NOMO-1 treated with DMSO at 0.1 percent for 48 hours (cell line): ENCODE results near the gene CYP4F2.
"Not testable (repeated sequence)": the region's sequence is repeated elsewhere in the genome, so short reads cannot be mapped to it uniquely, and the experiment has no call there.

Experiments used
- DNase-seq: peaks from one replicate; lab custom pipeline; 2025; ENCODE audit not compliant: unreplicated experiment; lab: John Stamatoyannopoulos, UW

The CYP4F2 gene

DNA sequence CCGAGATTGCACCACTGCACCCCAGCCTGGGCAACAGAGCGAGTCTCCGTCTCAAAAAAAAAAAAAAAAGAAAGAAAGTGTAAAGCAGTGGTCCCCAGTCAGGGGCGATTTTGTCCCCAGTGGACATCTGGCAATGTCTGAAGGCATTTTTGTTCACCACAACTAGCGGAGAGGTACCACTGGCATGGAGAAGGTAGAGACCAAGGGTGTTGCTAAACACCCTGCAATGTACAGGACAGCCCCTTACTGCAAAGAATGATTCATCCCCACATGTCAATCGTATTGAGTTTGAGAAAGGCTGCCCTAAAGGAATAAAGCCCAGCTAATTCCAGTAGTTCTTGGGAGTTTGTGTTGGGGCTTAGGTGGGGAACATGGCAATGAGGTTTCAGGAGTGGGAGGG is 38.7 kb downstream of the CYP4F2 start:
- no peak for DNase-seq

DNA sequence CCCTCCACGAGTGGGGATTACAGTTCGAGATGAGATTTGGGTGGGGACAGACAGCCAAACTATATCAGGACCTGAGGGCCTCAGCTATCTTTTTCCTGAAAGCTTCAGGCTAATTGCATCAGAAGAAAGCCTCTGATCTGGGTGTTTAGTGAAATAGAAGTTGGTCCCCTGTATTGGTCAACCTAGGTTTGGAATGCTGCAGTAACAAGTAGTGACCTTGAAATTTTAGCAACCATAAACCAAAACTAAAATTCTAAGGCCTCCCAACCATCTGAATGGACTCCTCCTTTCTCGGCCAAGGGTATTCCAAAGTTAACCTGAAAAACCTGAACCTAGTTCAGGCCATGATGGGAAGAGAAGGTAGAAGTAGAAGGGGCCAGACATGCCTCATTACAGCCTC is 47.5 kb downstream of the CYP4F2 start:
- DNase-seq, result no peak

DNA sequence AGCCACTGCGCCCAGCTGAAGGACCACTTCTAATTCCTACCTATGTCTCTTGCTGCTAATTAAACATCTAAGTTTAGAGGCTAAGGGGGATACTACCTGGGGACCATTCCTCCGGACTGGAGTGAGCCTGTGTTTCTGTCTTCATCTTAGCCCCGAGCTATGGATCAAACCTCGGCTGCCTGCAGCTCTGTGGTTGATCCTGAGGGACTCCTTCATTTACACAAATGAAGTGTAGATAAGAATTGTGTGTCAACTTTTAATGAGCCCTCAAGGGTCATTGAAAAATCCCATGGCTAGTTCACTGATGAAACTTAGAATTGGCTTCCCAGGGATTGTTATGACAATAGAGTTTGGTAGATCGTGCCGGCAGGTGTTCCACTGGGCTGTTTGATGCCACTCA is 51.0 kb downstream of the CYP4F2 start:
- DNase-seq, result no peak

DNA sequence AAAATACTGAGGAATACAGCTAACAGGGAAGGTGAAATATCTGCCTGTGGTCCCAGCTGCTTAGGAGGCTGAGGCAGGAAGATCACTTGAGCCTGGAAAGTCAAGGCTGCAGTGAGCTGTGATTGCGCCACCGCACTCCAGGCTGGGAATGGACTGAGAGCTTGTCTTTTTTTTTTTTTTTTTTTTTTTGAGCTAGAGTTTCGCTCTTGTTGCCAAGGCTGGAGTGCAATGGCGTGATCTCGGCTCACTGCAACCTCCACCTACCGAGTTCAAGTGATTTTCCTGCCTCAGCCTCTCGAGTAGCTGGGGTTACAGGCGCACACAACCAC is 54.0 kb downstream of the CYP4F2 start:
- DNase-seq, result not testable (repeated sequence)

DNA sequence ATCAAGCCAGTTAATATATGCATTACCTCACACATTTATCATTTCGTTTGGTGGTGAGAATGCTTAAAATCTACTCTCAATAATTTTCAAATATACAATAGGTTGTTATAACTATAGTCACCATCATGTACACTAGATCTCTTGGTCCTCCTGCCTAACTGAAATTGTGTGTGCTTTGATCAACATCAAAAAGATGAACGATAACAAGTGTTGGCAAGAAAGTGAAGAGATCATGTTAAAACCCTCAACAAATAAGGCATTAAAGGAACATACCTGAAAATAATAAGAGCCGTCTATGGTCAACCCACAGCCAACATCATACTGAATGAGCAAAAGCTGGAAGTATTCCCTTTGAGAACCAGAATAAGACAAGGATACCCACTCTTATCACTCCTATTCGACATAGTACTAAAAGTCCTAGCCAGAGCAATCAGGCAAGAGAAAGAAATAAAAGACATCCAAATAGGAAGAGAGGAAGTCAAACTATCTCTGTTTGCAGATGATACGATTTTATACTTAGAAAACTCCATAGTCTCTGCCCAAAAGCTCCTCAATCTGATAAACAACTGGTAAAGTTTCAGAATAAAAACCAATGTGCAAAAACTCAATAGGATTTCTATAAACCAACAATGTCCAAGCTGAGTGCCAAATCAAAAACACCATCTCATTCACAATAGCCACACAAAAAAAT is 54.5 kb downstream of the CYP4F2 start:
- DNase-seq, result no peak

DNA sequence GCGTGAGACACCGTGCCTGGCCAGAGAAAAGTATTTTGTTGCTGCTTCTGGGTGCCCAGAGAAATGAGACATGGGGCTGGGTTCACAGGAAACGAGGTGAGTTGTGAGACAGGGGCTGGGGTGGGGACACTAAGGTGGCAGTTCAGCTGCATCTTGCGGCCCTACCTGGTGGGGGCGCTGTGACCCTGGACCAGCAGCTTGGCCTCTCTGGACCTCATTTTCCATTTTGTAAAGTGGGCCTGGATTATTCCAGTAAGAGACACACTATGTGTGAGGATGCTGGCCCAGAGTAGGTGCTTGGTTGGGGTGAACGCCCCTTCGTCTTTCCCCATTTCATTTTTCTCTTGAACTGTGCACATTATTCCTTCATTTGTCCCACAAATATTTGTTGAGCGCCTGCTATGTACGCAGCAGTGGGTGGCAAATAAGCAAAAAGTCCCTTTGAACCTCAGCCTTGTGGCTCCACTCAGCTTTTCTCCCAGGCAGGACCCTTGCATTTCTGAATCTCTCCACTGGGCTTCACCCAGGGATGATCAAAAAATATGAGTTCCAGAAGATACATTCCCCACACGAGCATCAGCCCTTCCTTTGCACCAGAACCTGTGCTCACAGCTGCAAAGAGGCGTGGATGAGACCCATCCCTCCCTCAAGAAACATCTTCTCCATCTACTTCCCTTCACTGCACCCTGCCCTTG is 55.9 kb downstream of the CYP4F2 start:
- DNase-seq, result no peak

DNA sequence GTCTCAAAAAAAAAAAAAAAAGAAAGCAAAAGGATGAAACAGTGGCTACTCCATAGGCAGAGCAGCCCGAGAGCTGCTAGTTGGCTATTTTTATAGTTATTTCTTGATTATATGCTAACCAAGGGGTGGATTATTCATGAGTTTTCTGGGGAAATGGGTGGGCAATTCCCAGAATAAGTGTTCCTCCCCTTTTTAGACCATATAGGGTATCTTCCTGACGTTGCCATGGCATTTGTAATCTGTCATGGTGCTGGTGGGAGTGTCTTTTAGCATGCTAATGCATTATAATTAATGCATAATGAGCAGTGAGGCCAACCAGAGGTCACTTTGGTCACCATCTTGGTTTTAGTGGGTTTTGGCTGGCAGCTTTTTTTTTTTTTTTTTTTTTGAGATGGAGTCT is 57.0 kb downstream of the CYP4F2 start:
- DNase-seq, result no peak

DNA sequence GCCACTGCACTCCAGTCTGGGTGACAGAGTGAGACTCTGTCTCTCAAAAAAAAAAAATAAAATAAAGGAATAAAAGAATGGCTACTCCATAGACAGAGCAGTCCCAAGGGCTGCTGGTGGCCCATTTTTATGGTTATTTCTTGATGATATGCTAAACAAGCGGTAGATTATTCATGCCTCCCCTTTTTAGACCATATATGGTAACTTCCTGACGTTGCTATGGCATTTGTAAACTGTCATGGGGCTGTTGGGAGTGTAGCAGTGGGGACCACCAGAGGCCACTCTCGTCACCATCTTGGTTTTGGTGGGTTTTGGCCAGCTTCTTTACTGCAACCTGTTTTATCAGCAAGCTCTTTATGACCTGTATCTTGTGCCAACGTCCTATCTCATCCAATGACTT is 58.0 kb downstream of the CYP4F2 start:
- DNase-seq, result not testable (repeated sequence)

DNA sequence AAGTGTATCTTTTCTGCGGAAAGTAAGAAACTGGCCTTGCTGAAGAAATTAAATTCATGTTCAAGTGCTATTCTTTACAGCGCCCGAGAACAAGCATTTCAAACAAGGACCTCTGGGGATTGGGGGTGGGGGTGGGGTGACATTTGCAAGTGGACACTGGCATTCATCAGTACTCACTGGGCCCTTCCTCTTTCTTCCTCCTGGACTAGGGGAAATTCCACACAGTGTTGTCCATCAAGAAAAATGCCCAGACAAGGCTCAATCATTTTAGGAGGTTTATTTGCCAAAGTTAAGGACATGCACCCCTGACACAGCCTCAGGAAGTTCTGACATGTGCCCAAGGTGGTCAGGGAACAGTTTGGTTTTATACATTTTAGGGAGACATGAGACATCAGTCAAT is 59.5 kb downstream of the CYP4F2 start:
- no peak for DNase-seq

DNA sequence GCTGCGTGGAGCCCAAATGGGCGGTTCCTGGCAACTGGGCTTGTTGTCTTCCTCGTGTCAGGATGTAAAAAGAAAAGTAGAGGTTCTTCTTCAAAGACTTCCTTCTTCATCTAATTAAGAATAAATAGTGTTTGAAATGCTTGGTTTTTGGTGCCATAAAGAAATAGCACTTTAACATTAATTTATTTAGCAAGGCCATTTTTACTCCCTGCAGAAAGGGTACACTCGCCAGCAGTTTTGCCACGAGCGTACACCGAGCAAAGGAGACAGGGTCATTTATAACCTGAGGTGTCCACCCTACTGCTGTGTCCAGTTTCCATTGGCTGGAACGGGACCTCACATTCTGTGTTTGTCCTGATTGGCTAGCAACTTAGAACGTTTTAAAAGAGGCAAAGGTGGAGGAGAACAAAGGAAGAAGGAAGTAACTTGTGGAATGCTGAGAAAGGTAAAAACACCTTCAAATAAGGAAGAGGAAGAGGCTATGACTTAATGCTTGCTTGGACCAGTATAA is 60.6 kb downstream of the CYP4F2 start:
- DNase-seq, result no peak

DNA sequence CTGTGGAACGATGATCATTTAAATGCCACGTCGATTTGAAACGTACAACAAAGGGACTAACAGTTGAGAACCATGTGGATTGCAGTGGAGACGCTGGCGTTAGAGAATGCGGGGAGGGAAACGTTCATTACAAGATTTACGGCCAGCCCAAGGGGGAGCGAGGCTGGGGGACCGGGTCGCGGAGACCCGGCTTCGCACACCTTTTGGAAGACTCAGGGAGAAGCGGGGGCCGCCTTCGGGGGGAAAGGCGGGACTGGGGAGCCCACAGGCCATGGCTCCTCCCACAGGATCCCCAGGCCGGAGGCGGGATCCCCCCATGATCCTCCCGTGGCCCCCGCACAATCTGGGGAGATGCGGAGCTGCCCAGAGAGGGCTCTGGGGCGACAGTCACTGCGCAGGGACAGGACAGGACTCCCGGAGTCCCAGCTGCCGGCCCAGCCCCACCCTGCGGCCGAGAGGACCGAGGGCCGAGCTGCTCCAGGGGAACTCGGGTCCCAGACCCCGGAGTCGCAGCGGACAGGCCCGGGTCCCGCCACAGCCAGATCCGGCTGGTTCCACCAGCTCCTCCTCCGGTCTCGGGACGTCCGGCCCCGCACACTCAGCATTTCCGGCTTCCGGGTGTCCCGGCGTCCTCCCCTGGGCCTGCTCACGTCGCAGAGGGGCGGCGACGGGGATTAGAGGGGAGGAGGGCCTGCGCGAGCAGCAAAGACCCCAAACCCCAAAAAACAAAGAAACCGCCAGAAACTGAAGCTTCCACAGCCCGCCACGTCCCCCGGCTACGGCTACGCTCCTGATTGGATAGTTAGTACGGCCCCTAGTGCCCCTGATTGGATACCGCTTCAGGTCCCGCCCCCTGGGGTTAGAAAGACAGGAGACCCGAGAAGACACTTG is 61.3 kb downstream of the CYP4F2 start:
- peak; percentile 99 for DNase-seq

DNA sequence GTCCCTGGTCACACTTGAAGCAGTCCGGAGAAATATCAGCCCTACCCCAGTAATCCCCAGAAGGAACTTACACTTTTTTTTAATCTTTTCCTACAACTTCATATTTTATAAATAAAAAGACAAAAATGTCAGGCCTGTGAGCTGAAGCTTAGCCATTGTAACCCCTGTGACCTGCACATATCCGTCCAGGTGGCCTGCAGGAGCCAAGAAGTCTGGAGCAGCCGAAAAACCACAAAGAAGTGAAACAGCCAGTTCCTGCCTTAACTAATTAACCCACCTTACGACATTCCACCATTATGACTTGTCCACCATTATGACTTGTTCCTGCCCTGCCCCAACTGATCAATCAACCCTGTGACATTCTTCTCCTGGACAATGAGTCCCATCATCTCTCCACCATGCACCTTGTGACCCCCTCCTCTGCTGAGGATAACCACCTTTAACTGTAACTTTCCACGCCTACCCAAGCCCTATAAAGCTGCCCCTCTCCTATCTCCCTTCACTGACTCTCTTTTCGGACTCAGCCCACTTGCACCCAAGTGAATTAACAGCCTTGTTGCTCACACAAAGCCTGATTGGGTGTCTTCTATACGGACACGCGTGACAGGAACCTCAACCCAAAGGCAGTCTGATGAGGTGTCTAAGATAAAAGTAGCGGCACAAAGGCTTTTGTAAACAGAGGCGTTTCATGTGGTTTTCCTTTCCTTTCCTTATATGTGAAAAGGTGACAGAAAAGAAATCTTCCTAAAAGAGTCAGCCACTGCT is 62.1 kb downstream of the CYP4F2 start:
- DNase-seq, result peak; percentile 45

DNA sequence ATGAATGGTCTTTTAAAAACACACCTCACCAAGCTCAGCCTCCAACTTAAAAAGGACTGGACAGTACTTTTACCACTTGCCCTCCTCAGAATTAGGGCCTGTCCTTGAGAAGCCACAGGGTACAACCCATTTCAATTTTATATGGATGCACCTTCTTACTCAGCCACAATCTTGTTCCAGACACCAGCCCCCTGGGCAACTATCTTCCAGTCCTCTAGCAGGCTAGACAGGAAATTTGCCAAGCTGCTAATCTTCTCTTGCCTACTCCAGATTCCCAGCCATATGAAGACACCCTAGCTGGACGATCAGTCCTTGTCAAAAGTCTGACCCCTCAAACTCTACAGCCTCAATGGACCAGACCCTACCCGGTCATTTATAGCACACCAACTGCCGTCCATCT is 63.6 kb downstream of the CYP4F2 start:
- not testable (repeated sequence) for DNase-seq

DNA sequence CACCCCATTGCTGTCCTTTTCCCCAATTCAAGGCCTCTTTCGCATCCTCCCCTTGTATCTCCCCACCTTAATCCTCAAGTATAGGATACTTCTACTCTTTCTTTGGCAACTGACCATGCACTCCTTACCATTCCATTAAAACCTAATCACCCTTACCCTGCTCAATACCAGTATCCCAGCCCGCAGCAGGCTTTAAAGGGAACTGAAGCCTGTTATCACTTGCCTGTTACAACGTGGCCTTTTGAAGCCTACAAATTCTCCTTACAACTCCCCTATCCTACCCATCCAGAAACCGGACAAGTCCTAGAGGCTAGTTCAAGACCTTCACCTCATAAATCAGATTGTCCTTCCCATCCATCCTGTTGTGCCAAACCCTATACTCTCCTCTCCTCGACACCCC is 66.2 kb downstream of the CYP4F2 start:
- no peak for DNase-seq

DNA sequence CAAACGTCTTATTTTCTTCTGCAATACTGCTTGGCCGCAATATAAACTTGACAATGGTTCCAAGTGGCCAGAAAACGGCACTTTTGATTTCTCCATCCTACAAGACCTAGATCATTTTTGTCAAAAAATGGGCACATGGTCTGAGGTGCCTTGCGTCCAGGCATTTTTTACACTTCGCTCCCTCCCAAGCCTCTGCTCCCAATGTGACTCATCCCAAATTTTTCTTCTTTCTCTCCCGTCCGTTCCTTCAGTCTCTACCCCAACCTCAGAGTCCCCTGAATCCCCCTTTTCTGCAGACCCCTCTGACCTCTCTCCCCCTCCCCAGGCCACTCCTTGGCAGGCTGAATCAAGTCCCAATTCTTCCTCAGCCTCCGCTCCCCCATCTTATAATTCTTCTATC is 68.1 kb downstream of the CYP4F2 start:
- DNase-seq, result no peak

DNA sequence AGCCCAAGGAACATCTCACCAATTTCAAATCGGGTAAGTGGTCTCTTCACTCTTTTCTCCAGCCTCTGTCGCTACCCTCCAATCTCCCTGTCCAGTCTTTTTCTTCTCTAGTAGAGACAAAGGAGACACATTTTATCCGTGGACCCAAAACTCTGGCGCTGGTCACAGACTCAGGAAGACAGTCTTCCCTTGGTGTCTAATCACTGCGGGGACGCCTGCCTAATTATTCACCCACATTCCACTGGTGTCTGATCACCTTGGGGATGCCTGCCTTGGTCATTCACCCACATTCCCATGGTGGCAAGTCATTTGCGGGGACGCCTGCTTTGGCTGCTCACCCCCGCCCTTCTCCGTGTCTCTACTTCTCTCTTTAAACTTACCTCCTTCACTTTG is 68.6 kb downstream of the CYP4F2 start:
- no peak for DNase-seq

DNA sequence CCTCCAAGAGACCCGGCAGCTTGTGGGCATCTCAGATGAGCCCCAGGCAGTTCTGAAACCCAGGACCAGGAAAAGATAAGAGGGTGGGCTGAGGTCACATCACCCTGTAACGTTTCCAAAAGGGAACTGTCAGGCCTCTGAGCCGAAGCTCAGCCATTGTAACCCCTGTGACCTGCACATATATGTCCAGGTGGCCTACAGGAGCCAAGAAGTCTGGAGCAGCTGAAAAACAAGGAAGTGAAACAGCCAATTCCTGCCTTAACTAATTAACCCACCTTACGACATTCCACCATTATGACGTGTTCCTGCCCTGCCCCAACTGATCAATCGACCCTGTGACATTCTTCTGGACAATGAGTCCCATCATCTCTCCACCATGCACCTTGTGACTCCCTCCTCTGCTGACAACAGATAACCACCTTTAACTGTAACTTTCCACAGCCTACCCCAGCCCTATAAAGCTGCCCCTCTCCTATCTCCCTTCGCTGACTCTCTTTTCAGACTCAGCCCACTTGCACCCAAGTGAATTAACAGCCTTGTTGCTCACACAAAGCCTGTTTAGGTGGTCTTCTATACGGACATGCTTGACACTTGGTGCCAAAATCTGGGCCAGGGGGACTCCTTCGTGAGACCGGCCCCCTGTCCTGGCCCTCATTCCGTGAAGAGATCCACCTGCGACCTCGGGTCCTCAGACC is 69.1 kb downstream of the CYP4F2 start:
- peak; percentile 20 for DNase-seq

DNA sequence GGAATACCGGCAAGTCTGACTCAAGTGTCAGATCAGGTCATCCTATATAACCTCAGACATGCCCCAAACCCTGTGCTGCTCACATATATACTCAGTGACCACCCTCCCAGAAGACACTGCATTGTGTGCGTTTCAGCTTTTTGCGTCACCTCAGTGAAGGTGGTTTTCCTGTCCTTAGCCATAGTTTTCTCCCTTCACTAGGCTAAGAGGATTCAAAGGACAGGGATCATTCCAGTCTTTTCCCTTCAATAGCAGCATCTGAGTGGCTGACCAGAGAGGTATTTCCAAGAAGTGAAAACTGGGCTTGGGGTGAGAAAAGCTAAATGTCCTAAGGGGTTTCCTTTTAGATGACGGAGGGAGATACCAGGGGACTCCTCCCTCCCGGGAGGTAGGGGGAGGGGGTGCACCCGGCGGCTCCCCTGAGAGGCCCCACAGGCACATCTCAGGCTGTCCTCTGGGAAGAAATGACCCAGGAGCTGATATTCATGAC is 69.7 kb downstream of the CYP4F2 start:
- no peak for DNase-seq
